PC-9 (cell line): ENCODE measurements around the gene PEX26.

ENCODE experiments used
- CTCF ChIP-seq: fragments of 200-600 bp; sonication (generic); conservative IDR thresholded peaks from 2 replicates; pipeline ENCODE4 v1.6.1; 2017; ENCODE audit warnings: mixed run types, antibody characterized with exemption, mild to moderate bottlenecking, moderate library complexity
- EZH2 ChIP-seq: fragments of 200-600 bp; sonication (generic); IDR thresholded peaks from 2 replicates; pipeline ENCODE4 v1.8.0; 2017; ENCODE audit warnings: antibody characterized with exemption, low read depth

DNA sequence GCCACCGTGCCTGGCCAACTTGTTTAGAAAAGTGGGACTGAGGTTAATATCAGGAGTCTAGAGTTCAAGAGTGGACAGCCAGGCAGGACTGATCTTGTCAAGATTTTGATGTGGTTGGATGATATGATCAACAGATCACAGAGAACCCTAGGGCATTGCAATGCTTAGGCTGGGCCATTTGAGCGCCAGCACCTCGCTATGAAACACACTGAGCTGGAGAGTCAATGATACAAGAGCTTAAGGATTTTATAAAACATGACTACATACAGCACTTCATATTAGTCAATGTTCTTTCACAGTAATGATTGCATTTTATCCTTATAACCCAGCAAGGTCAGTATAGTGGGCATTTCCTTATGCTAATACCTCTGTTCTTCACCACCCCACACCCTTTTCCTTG is 15.4 kb upstream of the PEX26 start:
- TF ChIP-seq CTCF: no peak
- no peak for TF ChIP-seq EZH2
